HG03571 (cell line): ENCODE measurements around the gene CSMD2.

Experiments used
- ATAC-seq: cut with Tn5 transposase; IDR thresholded peaks from one replicate; pipeline ENCODE4 v1.9.1; 2021; ENCODE audit not compliant: unreplicated experiment

Gene CSMD2

DNA sequence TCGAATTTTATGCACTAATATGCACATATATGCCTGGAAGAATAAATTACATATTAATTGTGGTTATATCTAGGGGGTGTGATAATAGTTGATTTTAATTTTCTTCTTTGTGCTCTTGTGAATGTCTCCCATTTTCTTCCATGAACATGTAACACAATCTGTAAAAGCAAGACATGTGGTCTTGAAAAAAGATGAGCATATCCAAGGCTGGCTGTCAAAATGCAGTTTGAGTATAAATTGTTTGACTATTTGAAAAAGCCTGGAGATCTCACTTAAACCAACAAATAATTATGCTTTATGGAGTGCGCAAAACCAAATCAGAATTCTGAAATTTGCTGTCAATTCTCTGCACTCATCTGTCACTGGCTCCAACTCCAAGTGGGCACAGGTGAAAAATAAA lies 157.3 kb downstream of the CSMD2 start:
- ATAC-seq, result no peak

DNA sequence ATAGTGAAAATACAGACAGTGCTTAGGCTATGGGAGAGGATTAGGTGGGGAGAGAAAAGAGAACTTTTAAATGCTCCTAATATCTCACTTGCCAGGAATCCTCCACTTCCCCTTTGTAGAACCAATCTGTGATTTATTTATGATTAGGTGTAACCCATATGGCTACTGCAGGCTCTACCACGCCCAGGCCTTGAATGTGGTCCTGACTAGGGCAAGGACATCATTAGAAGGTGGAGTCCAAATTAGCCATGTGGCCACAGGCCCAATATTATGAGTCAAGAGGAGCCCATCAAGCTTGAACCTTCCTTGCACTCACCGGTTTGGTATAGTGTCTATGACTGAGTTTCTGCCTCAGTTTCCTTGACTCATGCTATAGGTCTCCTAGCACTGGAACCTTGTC lies 159.7 kb downstream of the CSMD2 start:
- ATAC-seq, result no peak

DNA sequence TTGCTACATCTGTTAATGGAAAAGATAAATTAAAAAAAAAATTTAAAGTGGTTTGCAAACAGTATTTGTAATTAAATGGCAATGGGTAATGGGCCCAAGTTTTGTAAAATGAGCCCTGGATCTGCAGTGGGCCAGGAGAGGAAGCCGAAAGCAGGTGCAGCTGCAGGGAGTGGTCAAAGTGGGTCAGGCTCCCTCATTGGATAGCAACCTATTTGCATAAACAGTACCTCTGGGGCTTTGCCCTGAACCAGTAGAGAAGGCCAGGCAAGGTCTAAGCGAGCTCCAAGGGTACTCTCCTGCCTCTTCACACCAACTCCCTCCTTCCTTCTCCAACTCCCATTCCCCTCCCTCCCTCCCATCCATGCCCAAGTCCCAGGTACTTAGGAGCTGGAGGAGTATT lies 162.2 kb downstream of the CSMD2 start:
- ATAC-seq, result no peak

DNA sequence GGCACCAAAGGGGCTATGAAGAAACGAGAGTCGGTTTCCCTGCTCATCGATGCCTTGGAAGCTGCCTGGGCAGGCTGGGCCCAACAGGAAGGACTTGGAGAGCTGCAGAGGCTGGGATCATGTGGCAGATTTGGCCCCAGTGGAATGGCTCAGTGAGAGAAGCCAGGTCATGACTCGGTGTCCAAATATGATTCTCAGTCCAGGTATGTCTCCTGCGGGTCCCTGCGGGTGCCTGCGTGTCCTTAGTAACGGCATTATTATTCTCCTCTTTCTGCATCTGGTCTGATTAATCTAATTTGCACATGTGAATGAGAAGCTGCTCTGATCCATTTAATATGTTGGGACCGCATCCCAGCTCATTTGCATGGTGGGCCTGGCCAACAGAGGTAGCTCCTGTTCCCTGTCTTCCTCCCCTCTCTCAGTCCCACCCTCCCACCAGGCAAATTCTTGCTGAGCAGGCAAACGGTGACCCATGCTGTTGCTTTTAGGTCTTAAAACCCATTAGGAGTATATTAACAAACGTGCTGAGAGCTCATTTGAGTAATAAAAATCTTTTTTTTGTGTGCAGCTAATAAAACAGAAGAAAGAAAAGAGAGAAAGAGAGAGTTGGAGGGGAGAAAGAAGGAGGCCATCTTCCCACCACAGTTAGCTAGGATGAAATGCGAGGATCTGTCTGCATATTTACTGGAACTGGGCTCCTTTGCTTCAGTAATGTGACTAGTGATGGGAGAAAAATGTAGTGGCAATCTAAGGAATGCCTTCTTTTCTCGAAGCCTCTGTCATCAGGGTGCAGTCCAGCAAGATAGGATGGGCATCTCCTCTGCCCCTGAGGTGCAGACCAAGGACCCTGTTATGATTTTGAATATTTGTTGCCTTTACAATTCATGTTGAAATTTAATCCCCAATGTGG lies 167.6 kb downstream of the CSMD2 start:
- no peak for ATAC-seq

DNA sequence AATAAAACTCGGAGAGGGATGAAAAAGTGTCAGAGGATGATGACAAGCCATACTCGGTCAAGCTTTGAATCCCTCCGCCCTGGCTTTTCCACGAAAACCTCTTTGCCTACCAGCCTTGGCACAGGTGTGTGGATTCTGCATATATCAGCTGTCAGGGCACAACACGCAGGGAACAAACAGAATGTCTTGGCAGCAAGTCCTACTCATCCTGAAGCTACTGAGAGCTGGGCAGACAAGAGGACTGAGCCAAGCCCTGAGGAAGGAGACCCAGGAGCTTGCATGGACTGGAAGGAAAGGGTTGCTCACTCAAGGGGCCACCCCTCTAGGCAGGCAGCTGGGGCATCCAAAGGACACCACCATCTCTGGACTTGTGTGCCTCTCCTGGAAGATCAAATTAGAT lies 168.7 kb downstream of the CSMD2 start:
- ATAC-seq, result no peak

DNA sequence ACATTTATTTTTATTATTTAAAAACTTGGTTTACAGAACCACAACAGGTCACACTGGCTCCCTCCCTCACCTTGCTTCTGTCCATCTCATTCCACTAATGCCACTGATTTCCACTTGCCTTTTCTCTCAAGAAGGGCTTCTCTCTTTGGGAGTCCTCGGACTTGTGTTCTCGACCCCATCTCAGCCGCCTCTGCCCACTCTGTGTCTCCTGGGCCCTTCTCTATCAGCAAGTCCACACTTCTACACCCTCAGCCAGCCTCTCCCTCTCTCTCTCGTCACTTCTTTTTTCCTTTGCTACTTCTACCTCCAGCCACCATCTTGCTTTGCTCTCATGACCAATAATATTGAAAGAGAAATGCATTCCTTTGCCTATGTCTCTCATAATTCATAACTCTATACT lies 171.7 kb downstream of the CSMD2 start:
- no peak for ATAC-seq

DNA sequence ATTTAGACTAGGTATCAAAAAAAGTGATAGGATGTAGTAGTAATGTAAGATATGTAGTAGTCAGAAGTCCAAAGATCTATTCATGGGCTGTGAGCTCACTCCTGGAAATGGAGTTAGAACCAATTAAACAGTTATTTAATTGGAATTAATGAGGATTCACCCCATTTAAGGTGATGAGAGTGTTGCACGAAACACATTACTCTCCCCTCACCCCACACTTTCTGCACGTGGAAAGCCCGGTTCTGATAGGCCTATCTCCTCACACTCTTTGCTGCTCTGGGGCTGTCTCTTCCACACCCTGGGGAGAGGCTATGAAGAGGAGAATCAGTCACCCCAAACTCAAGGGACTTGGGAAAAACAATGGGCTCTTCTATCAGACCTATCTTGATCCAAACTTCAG lies 174.7 kb downstream of the CSMD2 start:
- ATAC-seq, result no peak

DNA sequence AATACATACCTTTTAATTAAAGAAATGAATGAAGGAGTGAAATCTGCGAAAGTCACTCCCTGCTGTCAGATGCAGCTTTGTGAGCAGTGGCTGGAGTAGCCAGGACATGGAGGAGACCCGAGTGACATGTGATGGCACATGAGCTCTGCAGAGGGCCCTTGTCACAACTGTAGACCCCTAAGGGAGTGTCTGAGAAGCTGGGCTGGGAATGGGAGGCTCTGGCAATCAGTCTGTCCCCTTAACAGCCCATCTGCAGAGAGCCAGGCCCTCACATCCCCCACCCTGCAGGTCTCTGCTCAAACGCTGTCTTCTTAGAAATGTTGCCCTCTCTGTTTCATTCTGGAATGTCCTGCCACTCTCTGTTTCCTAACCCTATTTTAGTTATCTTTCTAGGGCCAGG lies 176.9 kb downstream of the CSMD2 start:
- ATAC-seq, result no peak

DNA sequence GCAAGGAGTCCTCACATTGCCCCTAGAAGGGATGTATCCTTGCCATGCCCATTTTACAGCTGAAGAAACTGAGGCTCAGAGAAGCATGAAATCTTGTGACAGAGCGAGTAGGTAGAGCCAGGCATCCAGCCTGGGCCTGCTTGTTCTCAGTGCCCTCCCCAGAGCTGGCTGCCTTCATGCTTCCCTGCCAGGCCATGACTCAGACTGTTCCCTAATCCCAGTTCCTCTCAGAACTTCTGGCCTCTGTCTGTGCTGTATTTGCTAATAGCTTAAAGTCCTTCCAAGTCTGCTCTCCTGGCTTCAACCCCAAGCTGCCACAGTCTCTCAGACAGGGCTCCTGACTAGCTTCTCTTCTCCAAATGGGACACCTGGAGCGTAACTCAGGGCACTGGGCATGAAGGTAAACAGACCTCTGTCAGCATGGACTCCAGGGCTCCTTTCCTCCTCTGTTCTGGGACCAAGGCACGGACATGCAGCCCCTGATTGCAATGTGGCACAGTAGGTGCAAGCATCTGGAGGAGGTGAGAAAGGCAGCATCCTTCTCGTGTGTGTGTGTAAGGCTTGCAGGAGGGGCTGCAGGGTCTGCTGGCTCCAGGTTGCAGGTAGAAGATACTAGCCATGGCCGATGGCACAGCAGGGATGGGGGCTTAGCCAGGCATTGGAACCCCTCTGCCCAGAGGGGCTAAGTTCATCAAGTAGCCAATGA lies 178.5 kb downstream of the CSMD2 start:
- ATAC-seq, result no peak

DNA sequence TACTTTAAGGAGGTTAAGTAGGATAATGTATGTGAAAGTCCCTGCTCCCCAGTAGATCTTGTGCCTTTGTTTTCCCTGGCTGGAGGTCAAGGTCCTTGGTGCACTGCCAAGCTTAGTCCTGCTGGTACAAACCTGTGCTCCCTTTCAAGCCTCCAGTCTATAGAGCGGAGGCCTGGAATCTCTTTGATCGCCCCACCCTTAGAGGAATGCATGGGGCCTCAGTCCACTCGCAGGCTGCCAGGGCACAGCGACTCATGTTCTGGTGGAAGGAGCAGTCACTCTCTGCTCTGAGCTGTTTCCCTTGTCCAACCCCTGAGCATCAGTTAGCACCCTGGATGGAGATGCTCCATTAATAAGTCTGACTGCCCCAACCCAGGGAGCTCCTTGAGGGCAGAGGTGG lies 179.4 kb downstream of the CSMD2 start:
- ATAC-seq, result no peak

DNA sequence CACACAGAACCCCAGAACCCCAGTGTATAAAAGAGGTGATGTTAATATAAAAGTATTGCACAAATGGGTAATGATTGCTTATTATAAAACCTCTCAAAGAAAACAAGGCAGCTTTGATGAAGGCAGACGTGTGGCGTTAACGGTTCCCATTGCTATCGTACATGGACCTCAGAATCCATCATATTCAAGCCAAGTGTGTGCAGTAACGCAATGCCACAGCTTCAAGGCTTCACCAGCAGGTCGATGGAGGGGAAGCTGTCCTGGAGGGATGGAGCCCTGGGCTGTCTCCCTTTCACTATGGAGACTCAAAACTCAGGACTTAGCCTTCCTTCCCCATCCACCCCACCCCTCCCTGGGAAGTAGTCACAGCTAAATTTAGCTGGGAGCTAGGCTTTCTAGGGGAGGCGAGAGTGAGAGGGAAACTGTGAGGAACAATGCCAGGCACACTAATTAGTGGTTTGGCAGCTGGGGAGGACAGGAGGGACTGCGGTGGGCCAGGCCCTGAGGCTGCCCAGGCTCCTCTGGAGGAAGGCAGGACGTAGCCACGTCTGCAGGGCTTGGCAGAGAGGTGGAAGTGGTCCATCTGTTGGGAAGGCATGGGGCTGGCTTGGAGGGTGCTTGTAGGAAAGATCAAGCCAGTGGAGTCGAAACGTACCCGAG lies 180.0 kb downstream of the CSMD2 start:
- ATAC-seq, result no peak

DNA sequence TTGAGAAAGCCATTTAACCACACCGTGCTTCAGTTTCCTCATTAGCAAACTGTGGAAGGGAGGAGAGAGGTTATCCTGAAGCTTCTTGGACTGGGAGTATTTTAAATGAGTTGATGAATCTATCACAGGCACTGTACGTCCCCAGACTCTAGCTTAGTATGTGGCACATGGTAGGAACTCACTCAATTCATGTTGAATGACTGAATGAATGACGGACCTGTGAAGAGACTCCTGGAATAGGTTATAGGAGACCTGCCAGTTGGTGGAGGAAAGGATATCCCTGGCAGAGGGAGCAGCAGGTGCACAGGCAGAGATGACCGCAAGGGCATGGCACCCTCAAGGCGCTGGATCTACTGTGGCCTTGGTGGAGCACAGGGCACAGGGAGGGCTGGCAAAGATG lies 182.6 kb downstream of the CSMD2 start:
- ATAC-seq, result no peak

DNA sequence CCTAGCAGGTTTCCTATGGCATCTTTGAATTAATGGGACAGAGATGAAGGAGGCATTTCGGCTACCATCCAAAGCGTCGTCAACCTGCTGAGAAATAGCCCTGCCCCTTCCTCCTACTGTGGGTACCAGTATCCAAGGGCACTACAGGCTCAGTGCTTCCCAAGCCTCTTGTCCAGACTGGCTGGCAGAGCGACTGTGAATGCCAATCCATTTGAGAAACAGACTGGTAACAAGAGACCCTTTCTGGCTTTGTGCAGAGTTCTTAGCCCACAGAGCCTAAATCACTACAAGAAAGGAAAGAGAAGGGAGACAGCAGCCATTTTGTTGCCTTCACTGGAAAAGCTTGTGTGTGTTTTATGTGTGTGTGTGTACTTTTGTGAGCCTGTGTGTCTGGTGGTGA lies 185.7 kb downstream of the CSMD2 start:
- no peak for ATAC-seq

DNA sequence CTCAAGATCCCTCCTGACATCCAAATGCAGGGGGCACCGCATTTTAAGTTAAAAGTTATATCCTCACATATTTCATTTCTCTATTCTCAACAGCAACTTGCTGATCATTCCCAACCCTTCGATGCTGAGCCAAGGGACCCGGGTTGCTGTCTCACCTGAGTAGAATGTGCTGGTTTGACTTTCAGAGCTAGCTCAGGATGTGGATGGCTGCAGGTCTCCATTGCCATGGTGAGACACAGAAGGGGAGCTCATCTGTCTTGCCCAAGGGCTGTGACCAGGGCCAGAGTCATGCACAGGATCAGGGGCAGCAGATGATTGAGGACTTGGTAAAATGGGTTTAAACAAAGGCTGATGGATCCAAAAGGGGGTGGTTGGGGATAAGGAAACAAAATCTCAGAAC lies 189.1 kb downstream of the CSMD2 start:
- no peak for ATAC-seq

DNA sequence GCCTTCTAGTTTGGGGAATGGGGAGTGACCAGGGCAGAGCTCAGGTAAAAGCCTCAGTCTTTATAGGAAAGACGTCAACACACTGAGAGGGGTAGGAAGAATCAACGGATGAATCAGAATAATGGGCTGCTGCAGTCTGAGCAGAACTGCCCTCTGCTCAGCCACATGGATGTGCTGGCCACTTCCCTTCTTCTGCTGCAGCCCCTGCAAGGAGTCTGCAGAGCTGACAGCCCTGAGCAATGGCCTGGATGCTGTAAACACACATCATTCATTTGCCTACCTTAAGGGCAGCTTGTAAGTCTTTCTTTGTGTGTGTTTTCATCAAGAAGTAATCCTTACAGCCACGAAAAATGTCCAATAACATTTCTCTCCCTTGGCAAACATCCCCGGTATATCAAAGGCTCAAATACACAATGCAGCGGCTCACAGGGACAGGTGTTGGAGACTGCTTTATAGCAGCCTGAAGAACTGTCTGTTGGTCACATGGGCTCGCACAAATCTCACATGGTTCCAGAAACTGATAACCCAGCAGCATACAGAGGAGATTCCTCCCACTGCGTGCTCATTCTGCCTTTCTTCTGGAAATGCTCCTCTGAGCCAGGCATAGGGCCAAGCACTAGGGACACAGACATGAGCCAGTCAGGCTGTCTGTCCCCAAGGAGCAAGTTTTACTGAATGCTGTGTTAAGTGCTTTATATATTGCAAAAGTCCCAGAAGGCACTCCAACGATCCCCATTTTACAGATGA lies 191.1 kb downstream of the CSMD2 start:
- ATAC-seq, result no peak

DNA sequence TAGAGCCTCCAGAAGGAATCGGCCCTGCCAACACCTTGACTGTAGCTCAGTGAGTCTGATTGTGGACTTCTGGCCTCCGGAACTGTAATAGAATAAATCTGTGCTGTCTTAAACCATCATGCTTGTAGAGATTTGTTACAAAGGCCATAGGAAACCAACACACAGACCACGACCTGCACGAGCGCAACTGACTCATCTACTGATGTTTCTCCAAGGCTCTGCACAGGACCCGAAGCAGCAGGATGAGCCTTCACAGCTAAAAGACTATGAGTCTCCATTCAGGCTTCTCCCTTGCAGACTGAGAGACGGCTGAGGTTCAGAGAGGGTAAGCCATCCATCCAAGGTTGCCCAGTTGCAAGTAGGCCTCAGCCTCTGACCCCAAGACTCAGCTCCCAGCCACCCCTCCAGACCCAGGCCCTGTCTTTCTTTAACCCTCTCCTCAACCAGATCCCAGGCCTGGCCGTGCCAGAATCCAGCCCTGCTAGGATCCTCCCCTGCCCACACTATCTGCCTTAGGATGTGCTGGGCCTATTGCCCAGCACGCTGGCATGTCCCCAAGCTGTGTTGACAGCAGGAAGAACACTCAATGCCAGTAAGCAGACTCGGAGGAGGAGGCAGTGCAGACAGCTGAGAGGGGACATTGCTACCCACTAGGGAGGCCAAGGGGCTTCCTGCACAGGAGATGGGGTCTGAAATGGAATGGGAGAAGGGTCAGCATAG lies 192.2 kb downstream of the CSMD2 start:
- no peak for ATAC-seq

DNA sequence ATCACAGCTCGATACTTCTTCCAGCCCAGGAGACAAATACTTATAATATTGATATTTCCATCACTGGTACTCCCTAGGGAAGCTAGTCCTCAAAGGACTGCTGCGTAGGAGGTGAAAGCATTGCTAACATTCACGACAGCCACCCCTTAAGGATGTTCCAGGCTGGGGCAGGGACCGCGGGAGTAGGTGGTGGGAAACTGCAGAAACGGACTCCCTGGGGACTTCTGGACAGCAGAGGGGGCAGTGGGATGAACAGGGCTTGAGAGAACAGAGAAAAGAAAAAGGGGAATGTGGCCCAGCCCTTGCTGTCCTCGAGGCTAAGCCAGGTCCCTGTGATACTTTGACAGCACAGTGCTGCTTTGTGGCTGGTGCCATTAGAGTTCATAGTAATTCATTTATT lies 193.1 kb downstream of the CSMD2 start:
- ATAC-seq, result no peak

DNA sequence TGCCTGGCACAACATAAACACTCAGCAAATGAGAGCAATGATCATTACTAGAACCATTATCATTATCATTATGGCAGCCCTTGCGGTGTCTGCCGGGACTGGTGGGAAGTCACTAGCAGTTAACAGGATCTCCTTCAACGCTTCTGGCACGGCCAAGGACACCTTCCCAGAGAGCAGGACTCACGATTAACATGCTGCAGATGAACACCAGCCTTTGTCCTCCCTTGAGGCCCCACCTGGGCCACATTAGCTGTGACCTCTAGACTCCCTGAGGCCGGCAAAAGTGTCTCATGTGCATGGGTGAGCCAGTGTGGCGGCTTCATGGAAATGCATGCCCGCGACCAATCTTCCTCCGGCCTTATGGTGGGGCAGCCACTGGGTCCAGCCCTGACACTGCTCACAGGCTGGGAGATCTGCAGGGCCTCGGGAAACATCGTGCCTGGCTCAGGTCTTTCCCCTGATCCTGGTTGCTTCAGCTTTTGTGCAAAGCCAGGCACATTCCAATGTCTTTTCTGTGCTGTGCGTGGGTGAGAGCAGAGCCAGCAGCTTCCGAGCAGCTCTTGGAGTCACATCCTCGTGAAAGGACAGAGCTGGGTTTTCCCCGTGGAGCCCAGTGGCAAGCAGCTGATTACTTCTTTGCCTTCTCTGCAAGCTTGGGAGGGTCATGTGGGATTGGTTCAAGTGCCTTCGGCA lies 193.9 kb downstream of the CSMD2 start:
- no peak for ATAC-seq

DNA sequence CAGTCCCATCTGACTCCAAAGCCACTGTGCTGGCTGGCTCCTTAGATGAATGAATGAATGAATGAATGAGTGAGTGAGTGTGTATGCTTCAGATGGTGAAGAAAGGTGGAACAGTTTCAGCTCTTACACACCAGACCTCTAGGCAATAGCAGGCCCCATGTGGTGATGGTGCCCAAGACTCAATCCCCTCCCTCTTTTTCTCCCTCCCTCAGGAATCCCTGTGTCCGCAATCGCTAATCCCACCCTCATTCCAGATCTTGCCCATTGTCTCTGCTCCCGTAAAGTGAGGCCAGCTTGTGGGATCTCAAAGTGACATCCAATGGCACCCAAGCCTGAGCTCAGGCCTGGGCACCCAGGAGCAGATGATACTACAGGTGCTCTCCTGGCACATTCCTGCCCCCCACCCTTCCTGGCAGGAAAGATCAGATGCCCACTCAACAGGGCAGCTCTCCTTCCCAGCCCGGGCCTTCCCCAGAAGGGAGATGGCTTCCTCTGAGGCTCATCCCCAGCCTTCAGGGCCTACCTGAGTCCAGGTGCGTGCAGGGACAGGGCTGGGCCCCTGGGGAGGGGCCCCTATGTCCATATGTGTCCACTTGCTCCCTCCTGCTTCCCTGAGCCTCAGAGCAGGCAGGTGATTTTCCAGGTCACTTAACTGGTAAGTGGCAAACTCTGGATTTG lies 194.7 kb downstream of the CSMD2 start:
- ATAC-seq, result no peak
